ENCODE measurements around the gene PATL1.
"Not testable (repeated sequence)": the region's sequence is repeated elsewhere in the genome, so short reads cannot be mapped to it uniquely, and the experiment has no call there.

Gene PATL1

GRCh38 chr11:59668950-59669610 lies at the start of gene PATL1:
Gene PATL1 (minus strand): TSS chr11:59669037. CDS start chr11:59668895, 142 bp downstream.
- DNase-seq (ENCODE audit: low read depth) = peak; percentile 97

GRCh38 chr11:59716051-59716450 lies 47.2 kb upstream of the PATL1 start:
- no peak for DNase-seq (ENCODE audit: low read depth)

- DNase-seq (ENCODE audit: low read depth) = no peak
Observed at GRCh38 chr11:59713745-59714144, 44.9 kb upstream of the PATL1 start, which contains the start of gene OR10V1. Gene OR10V1 (minus strand): TSS chr11:59713845. CDS start chr11:59713845, 0 bp downstream.

GRCh38 chr11:59710136-59710847 lies 41.5 kb upstream of the PATL1 start:
- DNase-seq (ENCODE audit: low read depth) = no peak

- DNase-seq (ENCODE audit: low read depth) = no peak
Observed at GRCh38 chr11:59708537-59708936, 39.7 kb upstream of the PATL1 start.

GRCh38 chr11:59707371-59707770 lies 38.5 kb upstream of the PATL1 start:
- DNase-seq (ENCODE audit: low read depth) = no peak

GRCh38 chr11:59706518-59707285 lies 37.9 kb upstream of the PATL1 start:
- DNase-seq (ENCODE audit: low read depth) = peak; percentile 56

GRCh38 chr11:59705294-59705693 lies 36.5 kb upstream of the PATL1 start:
- no peak for DNase-seq (ENCODE audit: low read depth)

- DNase-seq (ENCODE audit: low read depth) = not testable (repeated sequence)
Observed at GRCh38 chr11:59703515-59703914, 34.7 kb upstream of the PATL1 start.

GRCh38 chr11:59700157-59700556 lies 31.3 kb upstream of the PATL1 start:
- not testable (repeated sequence) for DNase-seq (ENCODE audit: low read depth)

GRCh38 chr11:59698506-59698905 lies 29.7 kb upstream of the PATL1 start:
- DNase-seq (ENCODE audit: low read depth) = peak; percentile 4

GRCh38 chr11:59692915-59693314 lies 24.1 kb upstream of the PATL1 start:
- DNase-seq (ENCODE audit: low read depth) = no peak

- DNase-seq (ENCODE audit: low read depth) = no peak
Observed at GRCh38 chr11:59691156-59691555, 22.3 kb upstream of the PATL1 start.

GRCh38 chr11:59689015-59689414 lies 20.2 kb upstream of the PATL1 start:
- DNase-seq (ENCODE audit: low read depth) = no peak

GRCh38 chr11:59681260-59681725 lies 12.5 kb upstream of the PATL1 start:
- DNase-seq (ENCODE audit: low read depth) = not testable (repeated sequence)

GRCh38 chr11:59680287-59681154 lies 11.7 kb upstream of the PATL1 start:
- peak; percentile 74 for DNase-seq (ENCODE audit: low read depth)

GRCh38 chr11:59679347-59679746 lies 10.5 kb upstream of the PATL1 start:
- DNase-seq (ENCODE audit: low read depth) = no peak

GRCh38 chr11:59678813-59679165 lies 10.0 kb upstream of the PATL1 start:
- no peak for DNase-seq (ENCODE audit: low read depth)

- DNase-seq (ENCODE audit: low read depth) = no peak
Observed at GRCh38 chr11:59678118-59678812, 9.4 kb upstream of the PATL1 start.

GRCh38 chr11:59676205-59676604 lies 7.4 kb upstream of the PATL1 start:
- no peak for DNase-seq (ENCODE audit: low read depth)

- DNase-seq (ENCODE audit: low read depth) = no peak
Observed at GRCh38 chr11:59674291-59674690, 5.5 kb upstream of the PATL1 start.

Measured in fibroblast of gingiva (primary cell).